AG04450 (cell line): Measurements from ENCODE around the gene TBXA2R. TPM values are rescaled to one million over a fixed set of nuclear protein-coding genes. Genes with fewer than 3 reads are reported as not detected.

ENCODE experiments used
- CTCF ChIA-PET: fragments of 300-600, 350-600 bp; formaldehyde crosslinking; extraction: SDS; loops from one replicate; lab custom pipeline; 2022; ENCODE audit warnings: antibody characterized with exemption, inconsistent platforms; lab: Charles Lee
- POLR2A ChIA-PET: fragments of 350-600 bp; formaldehyde crosslinking; extraction: SDS; loops from one replicate; lab custom pipeline; 2021; ENCODE audit warnings: antibody characterized with exemption, inconsistent platforms; lab: Yijun Ruan, JAX
- DNase-seq: peaks from one replicate; pipeline ENCODE4 v3.0.0-alpha.2; 2011; ENCODE audit warnings: low read depth, low spot score
- H3K27ac ChIP-seq: one replicate; pipeline ENCODE4 v1.5.1; 2012; ENCODE audit warnings: low read depth, low read length, control low read depth
- H3K27me3 ChIP-seq: one replicate; pipeline ENCODE4 v1.6.0; 2012; ENCODE audit warnings: low read length; ENCODE audit not compliant: control insufficient read depth, insufficient read depth
- H3K4me3 ChIP-seq: 2 replicates; pipeline ENCODE4 v1.5.1; 2011; ENCODE audit warnings: mild to moderate bottlenecking, low read depth, low read length, control low read depth
- H3K9me3 ChIP-seq: 2 replicates; pipeline ENCODE4 v1.5.1; 2012; ENCODE audit warnings: low read length; ENCODE audit not compliant: control insufficient read depth, insufficient read depth
- polyA plus RNA-seq: library from polyadenylated mRNA; depleted of rRNA; stranded (reverse); fragments of >200 nt; gene quantifications from 2 replicates; pipeline ENCODE4 v1.2.3, GENCODE V29; 2011
- TF ChIP-seq, protein P1 (sequence below): IDR thresholded peaks from 2 replicates; pipeline ENCODE4 v1.5.1; 2011; ENCODE audit warnings: low read depth, low read length, control low read depth, inconsistent platforms

The TBXA2R gene
- polyA plus RNA-seq, 1 experiment, result 0.84 TPM

DNA sequence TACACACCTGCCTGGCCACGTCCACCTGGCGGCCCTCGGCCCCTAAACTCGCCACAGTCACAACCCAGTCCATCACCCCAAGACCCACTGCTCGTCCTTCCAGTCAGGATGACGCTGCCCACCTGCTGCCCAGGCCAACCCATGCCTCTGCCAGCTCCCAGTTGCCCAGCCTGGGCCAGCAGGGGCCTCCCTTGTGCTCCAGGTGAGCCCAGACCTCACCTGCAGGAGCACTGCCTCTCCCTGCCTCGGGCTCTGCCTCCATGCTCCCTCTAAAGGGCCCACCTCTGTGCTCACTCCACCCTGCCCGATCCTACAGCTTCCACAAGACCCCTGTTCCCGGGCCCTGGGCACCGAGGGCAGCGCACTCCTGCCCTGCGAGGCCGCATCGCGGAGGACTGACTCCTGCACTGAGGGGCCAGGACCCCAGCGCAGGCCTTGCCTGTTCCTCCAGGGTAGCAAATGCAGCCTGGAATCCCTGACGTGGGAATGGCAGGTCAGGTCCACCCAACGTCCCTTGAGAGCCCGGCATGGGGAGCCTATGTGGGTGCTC lies 27.9 kb upstream of the TBXA2R start:
- DNase-seq, result no peak
- no peak overlapping the region for H3K27ac ChIP-seq
- no peaks in the 10 kb centered on the region; the same call in 1 of the 2 replicates for H3K9me3 ChIP-seq
- TF ChIP-seq, protein P1, sequence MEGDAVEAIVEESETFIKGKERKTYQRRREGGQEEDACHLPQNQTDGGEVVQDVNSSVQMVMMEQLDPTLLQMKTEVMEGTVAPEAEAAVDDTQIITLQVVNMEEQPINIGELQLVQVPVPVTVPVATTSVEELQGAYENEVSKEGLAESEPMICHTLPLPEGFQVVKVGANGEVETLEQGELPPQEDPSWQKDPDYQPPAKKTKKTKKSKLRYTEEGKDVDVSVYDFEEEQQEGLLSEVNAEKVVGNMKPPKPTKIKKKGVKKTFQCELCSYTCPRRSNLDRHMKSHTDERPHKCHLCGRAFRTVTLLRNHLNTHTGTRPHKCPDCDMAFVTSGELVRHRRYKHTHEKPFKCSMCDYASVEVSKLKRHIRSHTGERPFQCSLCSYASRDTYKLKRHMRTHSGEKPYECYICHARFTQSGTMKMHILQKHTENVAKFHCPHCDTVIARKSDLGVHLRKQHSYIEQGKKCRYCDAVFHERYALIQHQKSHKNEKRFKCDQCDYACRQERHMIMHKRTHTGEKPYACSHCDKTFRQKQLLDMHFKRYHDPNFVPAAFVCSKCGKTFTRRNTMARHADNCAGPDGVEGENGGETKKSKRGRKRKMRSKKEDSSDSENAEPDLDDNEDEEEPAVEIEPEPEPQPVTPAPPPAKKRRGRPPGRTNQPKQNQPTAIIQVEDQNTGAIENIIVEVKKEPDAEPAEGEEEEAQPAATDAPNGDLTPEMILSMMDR, result no peak
- CTCF ChIA-PET, result no interaction called here
- no peak overlapping the region for H3K4me3 ChIP-seq
- POLR2A ChIA-PET, result no interaction called here
- no peaks in the 10 kb centered on the region for H3K27me3 ChIP-seq

DNA sequence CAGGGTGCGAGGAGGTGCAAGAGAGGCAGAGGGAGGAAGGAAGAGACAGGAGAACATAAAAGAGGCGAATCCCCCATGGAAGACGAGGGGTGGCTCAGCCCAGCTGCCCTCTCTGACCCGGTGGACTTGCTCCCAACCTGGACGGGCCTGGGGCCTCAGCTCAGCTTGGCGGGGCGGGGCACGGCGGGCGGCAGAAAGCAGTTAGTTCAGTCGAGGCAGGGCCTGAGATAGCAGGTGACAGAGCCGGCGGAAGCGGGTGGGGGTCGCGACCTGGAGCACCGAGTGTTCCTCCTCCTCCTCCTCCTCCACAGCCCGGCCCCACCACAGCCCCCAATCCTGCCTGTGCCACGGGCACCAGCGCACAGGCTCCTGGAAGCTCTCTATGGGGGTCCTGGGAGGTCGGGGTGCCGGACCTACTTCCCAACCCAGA lies 26.9 kb upstream of the TBXA2R start:
- CTCF ChIA-PET, result no interaction called here
- Histone ChIP-seq H3K27ac (no peak overlapping the region), H3K27me3 (no peaks in the 10 kb centered on the region), H3K9me3 (no peaks in the 10 kb centered on the region; the same call in 1 of the 2 replicates), H3K4me3 (no peak overlapping the region)
- no peak for DNase-seq
- TF ChIP-seq, protein P1, result no peak
- POLR2A ChIA-PET, result no interaction called here

DNA sequence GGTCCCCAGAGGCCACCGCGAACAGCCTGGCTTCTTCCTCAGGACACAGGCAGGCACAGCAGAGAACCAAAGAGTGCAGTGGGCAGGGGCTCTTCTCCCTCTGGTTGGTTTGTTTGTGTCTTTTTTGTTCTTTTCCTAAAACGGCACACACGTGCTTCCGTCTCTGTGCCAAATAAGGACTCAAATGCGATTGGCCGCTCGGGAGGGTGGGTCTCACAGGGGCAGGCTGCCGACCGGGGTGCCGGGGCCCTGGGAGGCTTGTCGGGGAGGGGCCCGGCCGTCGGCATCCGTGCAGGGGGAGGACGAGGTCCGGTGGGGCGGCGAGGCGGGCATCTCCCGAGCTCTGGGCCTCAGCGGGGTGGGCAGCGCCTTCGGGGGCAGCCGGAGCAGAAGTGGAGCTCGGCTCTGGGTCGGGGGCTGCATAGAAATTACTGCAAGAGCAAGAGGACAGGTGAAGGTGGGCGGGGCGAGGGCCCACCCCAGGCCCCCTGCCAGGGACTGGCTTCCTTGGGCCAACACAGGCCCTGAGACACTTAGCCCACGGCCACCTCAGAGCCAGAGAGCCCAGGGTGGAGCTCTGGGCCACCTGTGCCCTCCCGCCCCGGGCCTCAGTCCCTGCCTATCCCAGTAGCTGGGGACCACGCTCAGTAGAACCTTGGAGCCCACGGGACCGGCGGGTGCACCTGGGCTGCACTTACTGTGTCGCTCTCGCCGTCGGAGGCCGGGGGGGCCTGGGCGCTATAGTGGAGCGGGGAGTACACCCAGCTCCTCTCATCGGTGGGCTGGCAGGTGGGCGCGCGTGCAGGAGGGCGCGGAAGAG lies 26.3 kb upstream of the TBXA2R start:
- CTCF ChIA-PET, result no interaction called here
- DNase-seq, result no peak
- no peaks in the 10 kb centered on the region for H3K27me3 ChIP-seq

DNA sequence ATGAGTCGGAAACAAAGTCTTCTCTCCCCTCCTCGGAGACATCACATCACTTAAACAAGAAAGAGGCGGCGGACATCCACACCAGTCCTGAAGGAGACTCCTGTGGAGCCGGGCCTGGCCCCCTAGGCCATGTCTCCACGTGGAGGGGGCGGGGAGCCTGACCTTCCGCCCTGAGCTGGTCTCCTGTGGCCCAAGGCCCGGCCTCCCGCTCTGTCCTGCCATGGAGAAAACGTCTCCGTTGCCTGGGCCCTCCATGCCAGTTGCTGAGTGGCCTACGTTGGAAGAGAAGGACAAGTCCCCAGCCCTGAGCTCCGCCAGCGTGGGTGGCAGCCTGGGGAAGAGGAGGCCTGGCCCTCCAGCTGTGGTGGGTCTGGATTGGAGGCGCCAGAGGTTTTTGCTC lies 25.4 kb upstream of the TBXA2R start:
- H3K27me3 ChIP-seq, result no peaks in the 10 kb centered on the region
- CTCF ChIA-PET, result no interaction called here
- H3K27ac ChIP-seq, result no peak overlapping the region
- TF ChIP-seq, protein P1, result no peak
- POLR2A ChIA-PET, result no interaction called here
- H3K4me3 ChIP-seq, result no peak overlapping the region
- H3K9me3 ChIP-seq, result no peaks in the 10 kb centered on the region; the same call in 1 of the 2 replicates
- no peak for DNase-seq

More for the DNA sequence above, 26.3 kb upstream of the TBXA2R start:
- no peak overlapping the region for H3K27ac ChIP-seq
- no peak overlapping the region for H3K4me3 ChIP-seq
- POLR2A ChIA-PET, result no interaction called here
- no peaks in the 10 kb centered on the region; the same call in 1 of the 2 replicates for H3K9me3 ChIP-seq
- TF ChIP-seq, protein P1, result no peak
